GM18526 (cell line): ENCODE measurements around the gene SGF29.

Source experiments
- POLR2A ChIP-seq: IDR thresholded peaks from 3 replicates; pipeline ENCODE4 v1.6.1; 2011; ENCODE audit not compliant: insufficient read length; ENCODE audit errors: extremely low read depth

SGF29 gene

GRCh38 chr16:28548306-28548802 is 5.4 kb upstream of the SGF29 start:
- TF ChIP-seq POLR2A: no peak

- TF ChIP-seq POLR2A: no peak
These were observed 4.3 kb upstream of the SGF29 start for GRCh38 chr16:28549301-28549899.

- no peak for TF ChIP-seq POLR2A
These were observed 1.1 kb downstream of the SGF29 start for GRCh38 chr16:28554634-28555423.

GRCh38 chr16:28555561-28555960 is 1.8 kb downstream of the SGF29 start:
- TF ChIP-seq POLR2A: no peak

- TF ChIP-seq POLR2A: no peak
These were observed 3.2 kb downstream of the SGF29 start for GRCh38 chr16:28556914-28557320.

GRCh38 chr16:28558456-28558855 is 4.7 kb downstream of the SGF29 start:
- no peak for TF ChIP-seq POLR2A

- TF ChIP-seq POLR2A: no peak
These were observed 8.0 kb downstream of the SGF29 start for GRCh38 chr16:28561557-28562187.

- TF ChIP-seq POLR2A: no peak
These were observed 8.5 kb downstream of the SGF29 start for GRCh38 chr16:28562199-28562598.

GRCh38 chr16:28563218-28563617 is 9.5 kb downstream of the SGF29 start:
- TF ChIP-seq POLR2A: no peak

GRCh38 chr16:28567292-28567691 is 13.6 kb downstream of the SGF29 start:
- TF ChIP-seq POLR2A: no peak

GRCh38 chr16:28569021-28569420 is 15.3 kb downstream of the SGF29 start:
- TF ChIP-seq POLR2A: no peak

GRCh38 chr16:28569968-28570752 is 16.4 kb downstream of the SGF29 start:
- no peak for TF ChIP-seq POLR2A

- no peak for TF ChIP-seq POLR2A
These were observed 19.2 kb downstream of the SGF29 start for GRCh38 chr16:28572696-28573510.
